GM18507 (cell line): ENCODE measurements around the gene CENPS.
"Not testable (repeated sequence)": the region's sequence is repeated elsewhere in the genome, so short reads cannot be mapped to it uniquely, and the experiment has no call there.

Source experiments
- DNase-seq: peaks from one replicate; pipeline ENCODE4 v3.0.0; 2011; ENCODE audit warnings: low read depth; ENCODE audit not compliant: insufficient read length; ENCODE audit errors: extremely low spot score
- FAIRE-seq: peaks from 2 replicates; lab custom pipeline; 2011; peaks lifted over from hg19 to GRCh38; lab: Jason Lieb, UNC

CENPS gene

GRCh38 chr1:10446790-10447422, 16.7 kb downstream of the CENPS start:
- FAIRE-seq (no peak), DNase-seq (no peak)

- FAIRE-seq (no peak), DNase-seq (no peak)
Observed at GRCh38 chr1:10449751-10450150, 19.5 kb downstream of the CENPS start, which contains the start of gene CORT. Gene CORT (plus strand): TSS chr1:10450031. CDS start chr1:10450224, 193 bp downstream.

GRCh38 chr1:10450156-10450814, 20.1 kb downstream of the CENPS start:
- DNase-seq (no peak), FAIRE-seq (no peak)

DNA sequence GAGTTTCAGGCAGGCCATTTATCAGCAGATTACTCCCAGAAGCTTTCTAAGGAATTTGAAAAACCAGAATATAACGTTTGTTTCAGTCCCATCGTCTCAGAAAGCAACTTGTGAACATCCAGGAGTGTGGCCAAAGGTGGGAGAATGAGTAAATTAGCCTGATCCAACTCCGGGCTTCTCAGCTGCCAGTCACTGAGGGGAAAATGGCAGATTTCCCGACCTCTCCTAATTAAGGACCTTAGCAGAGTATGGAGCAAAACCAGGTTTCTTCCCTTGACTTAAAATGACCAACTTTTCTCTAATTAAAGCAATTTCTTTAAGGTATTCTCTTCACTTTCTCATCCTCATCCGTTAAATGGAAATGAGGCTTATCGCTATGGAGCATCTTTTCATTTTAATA, 20.6 kb downstream of the CENPS start:
- FAIRE-seq (no peak), DNase-seq (no peak)

GRCh38 chr1:10451287-10451686, 21.1 kb downstream of the CENPS start:
- FAIRE-seq (no peak), DNase-seq (no peak)

- DNase-seq: no peak
- no peak for FAIRE-seq
Observed at GRCh38 chr1:10456048-10456447, 25.8 kb downstream of the CENPS start.

DNA sequence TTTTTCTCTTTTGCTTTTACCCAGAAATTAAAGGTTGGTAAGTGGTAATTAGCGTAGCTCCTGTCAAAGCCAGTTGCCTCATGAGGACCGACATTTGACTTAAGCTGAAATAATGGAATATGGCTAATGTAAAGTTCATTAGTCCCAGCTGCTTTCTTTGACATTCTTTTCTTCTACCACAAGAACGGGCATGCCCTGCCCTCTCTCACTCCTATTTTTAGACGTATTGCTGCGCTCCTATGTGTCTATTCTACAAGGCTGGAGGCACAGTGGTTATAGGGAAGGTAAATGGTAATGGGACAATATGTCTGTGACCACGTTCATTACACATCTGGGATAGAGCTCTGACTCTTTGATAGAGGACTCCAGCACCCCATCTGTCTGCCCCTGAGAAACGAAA, 26.4 kb downstream of the CENPS start:
- FAIRE-seq (no peak), DNase-seq (no peak)

DNA sequence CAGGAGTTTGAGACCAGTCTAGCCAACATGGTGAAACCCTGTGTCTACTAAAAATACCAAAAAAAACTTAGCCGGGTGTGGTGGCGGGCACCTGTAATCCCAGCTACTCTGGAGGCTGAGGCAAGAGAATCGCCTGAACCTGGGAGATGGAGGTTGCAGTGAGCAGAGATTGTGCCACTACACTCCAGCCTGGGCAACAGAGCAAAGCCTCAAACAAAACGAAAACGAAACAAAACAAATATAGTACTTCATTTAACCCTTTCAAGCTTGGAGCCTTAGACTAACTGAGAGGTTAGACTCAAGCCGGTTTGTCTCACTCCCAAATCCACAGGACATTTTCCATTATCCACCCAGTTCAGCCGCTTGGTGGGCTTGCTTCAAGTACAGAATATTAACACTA, 27.2 kb downstream of the CENPS start:
- DNase-seq, FAIRE-seq: not testable (repeated sequence)

DNA sequence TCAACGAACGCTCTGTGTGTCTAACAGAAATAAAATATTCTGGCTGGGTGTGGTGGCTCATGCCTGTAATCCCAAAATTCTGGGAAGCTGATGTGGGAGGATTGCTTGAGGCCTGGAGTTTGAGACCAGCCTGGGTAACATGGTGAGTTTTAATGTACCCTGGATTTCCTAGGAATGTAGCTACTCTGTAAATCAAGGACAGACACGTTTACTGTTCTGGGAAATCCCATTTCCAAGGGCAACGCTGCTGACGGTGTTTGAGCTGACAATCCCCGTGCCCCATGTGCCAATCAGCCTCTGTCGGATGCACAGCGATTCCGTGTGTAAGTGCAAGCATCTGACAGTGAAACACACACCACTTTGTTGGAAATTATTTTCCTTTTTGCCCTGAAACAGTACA, 27.6 kb downstream of the CENPS start:
- DNase-seq: no peak
- no peak for FAIRE-seq

DNA sequence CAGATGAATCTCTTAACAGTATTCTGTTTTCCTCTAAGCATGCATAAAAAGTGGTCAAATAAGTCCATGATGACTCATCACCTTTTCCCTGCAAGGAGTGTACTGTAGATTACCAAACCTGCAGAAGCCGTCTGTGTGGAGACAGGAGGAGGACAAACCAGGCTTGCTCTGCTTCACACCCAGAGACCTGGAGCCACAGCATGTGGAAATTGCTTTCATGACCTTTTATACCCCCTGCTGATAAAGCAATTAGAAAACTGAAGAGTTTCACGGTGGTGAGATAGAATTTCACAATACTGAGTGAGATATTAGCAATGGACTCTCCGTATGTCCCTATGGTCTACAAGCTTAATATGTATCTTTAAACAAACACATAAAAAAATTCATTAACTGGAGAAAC, 29.0 kb downstream of the CENPS start:
- no peak for FAIRE-seq

DNA sequence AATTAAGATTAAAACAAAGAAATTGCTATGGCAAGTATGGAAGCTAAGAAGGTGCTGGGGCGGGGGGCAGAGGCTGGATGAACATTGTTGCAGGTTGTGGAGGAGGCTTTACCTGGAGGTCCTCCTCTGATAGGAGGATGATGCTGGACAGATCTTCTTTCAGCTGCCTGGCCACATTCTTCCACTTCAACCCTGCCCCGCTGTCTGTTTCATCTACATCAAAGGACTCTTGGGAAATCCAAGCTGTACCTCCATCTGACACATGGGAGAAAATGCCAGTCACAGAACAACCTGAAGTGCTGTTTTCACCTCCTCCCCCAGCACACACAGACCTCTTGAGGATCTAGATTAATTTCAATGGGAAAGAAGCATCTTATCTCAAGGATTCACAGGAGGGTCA, 36.8 kb downstream of the CENPS start:
- no peak for DNase-seq
- FAIRE-seq: no peak

More for the DNA sequence above, 29.0 kb downstream of the CENPS start:
- DNase-seq: no peak

DNA sequence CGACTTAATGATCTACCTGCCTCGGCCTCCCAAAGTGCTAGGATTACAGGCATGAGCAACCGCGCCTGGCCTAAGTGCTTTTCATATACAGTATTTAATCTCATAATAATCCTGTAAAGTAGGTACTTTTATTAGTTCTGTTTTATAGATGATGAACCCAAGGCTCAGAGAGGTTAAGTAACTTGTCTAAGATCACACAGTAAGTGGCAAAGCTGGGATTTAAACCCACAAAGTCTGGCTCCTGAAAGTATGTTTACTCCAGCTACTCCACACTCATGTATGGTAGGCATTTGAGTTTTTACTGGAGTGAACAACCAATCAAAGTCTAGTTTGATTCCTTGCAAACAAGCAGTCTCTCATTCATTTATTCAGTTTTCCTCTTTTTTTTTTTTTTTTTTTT, 39.8 kb downstream of the CENPS start:
- DNase-seq: no peak
- no peak for FAIRE-seq

DNA sequence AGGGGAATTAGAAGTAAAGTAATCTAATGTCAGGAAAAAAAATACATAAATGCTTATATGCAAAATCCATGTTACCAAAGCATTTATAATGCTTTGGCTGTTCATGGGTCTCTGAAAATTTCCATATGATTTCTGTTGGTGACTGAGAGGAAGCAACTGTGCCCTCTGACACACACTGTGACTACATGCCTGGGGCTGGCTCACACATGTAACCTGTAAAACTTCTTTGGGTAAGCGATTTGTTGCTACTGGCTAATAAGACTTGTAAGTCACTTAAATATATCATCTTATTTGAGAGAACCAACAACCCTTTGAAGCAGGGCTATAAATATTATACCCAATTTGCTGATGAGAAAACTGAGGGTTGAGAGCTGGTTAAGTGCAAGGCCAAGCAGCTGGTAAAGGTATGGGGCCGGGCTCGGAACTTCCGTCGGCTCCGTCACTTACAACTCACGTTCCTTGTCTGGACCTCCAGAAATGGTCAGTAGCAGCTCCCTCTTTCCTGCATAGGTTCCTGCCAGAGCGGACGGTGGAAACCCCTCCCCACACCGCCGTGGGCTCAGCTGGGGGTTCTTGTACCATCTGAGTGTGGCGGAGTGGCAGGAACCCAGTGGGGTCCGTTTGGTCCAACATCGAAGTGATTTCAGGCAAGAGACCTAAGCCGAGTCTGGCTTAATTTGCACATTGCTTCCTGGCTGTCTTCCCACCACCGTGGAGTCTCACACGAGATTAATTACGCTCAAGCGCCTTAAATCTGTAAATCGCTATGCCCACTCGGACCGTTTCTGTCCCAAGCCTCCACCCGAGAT, 41.4 kb downstream of the CENPS start:
- FAIRE-seq (no peak), DNase-seq (no peak)

- FAIRE-seq (peak; percentile 93), DNase-seq (peak; percentile 84)
Observed at GRCh38 chr1:10472220-10473144, 42.2 kb downstream of the CENPS start, which contains the start of gene DFFA. Gene DFFA (minus strand): TSS chr1:10472529. CDS start chr1:10472458, 71 bp downstream.

DNA sequence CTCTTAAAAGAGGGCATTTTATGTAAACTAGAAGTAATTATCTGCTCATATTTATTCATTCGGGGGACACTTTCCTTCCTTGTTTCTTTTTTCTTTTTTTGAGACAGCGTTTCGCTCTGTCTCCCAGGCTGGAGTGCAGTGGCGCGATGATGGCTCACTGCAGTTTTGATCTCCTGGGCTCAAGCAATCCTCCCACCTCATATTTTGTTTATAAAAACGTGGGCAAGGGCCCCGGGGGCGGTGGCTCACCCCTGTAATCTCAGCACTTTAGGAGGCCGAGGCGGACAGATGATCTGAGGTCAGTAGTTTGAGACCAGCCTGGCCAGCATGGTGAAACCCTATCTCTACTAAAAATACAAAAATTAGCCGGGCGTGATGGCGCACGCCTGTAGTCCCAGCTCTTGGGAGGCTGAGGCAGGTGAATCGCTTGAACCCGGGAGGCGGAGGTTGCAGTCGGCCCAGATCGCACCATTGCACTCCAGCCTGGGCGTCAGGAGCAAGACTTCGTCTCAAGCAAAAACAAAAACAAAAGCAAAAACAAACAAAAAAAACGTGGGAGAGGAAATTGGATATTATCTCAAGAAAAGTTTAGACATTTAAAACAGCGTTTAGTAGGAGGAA, 43.0 kb downstream of the CENPS start:
- peak; percentile 21 for FAIRE-seq
- DNase-seq: no peak

DNA sequence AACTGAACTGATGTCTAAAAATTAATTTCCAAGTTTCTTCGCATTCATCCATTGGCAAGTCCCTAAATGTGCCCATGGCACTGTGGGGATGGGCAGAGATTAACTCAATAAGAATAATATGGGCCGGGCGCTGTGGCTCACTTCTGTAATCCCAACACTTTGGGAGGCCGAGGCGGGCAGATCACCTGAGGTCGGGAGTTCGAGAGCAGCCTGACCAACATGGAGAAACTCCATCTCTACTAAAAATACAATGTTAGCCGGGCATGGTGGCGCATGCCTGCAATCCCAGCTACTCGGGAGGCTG, 44.0 kb downstream of the CENPS start:
- not testable (repeated sequence) for FAIRE-seq

DNA sequence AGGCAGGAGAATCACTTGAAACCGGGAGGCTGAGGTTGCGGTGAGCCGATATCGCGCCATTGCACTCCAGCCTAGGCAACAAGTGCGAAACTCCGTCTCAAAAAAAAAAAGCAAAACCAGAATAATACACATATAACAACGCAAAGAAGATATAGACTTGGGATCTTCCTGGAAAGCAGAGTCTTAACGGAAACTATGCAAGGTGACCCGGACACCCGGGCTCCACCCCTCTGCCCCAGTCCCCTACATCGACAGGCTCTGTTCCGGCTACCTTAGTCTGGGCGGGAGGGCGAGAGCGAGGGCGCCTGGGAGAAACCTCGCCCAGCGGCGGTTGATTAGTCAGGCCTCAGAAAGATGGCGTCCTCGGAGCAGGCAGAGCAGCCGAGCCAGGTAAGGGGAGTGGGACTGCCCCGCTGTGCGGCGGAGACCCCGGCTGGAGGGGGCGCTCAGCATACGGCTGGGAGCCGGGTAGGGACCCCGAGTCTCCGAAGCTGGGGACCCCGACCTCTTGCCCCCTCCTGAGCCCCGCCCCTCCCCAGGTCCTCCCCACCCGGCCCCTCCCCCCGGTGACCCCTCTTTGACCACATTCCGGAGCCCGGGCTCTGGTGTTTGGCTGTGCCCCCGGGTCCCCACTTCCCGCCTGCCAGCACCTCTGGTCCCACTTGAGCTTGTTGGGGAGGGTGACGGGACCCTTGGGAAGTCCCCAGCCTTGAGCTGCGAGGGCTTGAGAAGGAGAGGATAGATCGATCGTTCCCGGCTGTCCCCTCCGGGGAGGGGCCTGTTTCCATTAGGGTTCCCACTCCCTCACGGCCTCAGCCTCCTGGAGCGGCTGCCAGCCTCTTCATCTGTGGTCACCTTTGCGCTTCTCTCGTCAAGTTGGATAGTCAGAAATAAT, 44.6 kb downstream of the CENPS start, which contains the start of gene PEX14:
Gene PEX14, plus strand, starts transcription at position 338 of the 895 bp plus-strand sequence. Its CDS starts 17 bp downstream, at position 355.
- FAIRE-seq: peak; percentile 77
- peak; percentile 81 for DNase-seq

More for the DNA sequence above, 44.0 kb downstream of the CENPS start:
- DNase-seq: not testable (repeated sequence)

- DNase-seq (no peak), FAIRE-seq (no peak)
Observed at GRCh38 chr1:10475510-10475909, 45.3 kb downstream of the CENPS start.
